GM23248 (cell line): ENCODE data around the gene NCOA6.

ENCODE experiments used
- EZH2 ChIP-seq: fragments of 200-600 bp; sonication (generic); IDR thresholded peaks from 2 replicates; pipeline ENCODE4 v1.6.1; 2018; ENCODE audit warnings: antibody characterized with exemption, mild to moderate bottlenecking; ENCODE audit not compliant: insufficient read depth, poor library complexity, severe bottlenecking
- EZH2phosphoT487 ChIP-seq: fragments of 200-600 bp; sonication (generic); IDR thresholded peaks from 2 replicates; pipeline ENCODE4 v1.6.1; 2018; ENCODE audit warnings: antibody characterized with exemption, moderate library complexity, mild to moderate bottlenecking, low read depth; ENCODE audit not compliant: insufficient read depth

DNA sequence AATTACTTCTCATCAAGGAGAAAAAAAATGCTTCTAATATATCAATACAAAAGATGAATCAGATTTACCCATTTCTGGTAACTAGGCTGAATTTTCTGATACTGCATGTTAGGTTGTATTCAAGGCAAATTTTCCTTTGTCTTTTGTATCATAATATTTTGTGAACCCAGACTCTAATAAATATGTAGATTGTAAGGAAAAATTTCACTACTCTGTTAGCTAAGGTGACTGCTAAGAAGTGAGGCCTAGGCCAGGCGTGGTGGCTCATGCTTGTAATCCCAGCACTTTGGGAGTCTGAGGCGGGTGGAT lies 108.6 kb downstream of the NCOA6 start:
- no peak for TF ChIP-seq EZH2
- no peak for TF ChIP-seq EZH2phosphoT487
